GM12878 (cell line): ENCODE results near the gene LUM. TPM values are rescaled to one million over a fixed set of nuclear protein-coding genes. Genes with fewer than 3 reads are reported as not detected.

Experiments
- ATAC-seq: fragments of 200-7000 bp; cut with Tn5 transposase; 3 replicates; pipeline ENCODE4 v1.9.1; 2020; ENCODE audit warnings: mild to moderate bottlenecking, moderate library complexity
- BruUV-seq: library from RNA; stranded (reverse); fragments of 400-500 nt; replicated peaks from 2 replicates; lab custom pipeline; 2021; lab: Mats Ljungman, UMichigan
- CTCF ChIA-PET: fragments of 300-600 bp; sonication (Branson Sonifier 250); formaldehyde crosslinking; extraction: SDS; loops from one replicate; lab custom pipeline; 2021; ENCODE audit warnings: inconsistent platforms; lab: Yijun Ruan, JAX
- POLR2A ChIA-PET: fragments of 350-600 bp; formaldehyde crosslinking; extraction: SDS; loops from one replicate; lab custom pipeline; 2021; ENCODE audit warnings: inconsistent platforms; lab: Charles Lee
- RAD21 ChIA-PET: fragments of 300-600 bp; sonication (Branson Sonifier 250); formaldehyde crosslinking; loops from one replicate; lab custom pipeline; 2023; ENCODE audit warnings: antibody characterized with exemption; ENCODE audit not compliant: unreplicated experiment; lab: Charles Lee
- SMC1A ChIA-PET: fragments of 300-600 bp; sonication (Branson Sonifier 250); formaldehyde crosslinking; loops from one replicate; lab custom pipeline; 2023; ENCODE audit not compliant: unreplicated experiment, uncharacterized antibody; lab: Charles Lee
- DNase-seq: peaks from one replicate; pipeline ENCODE4 v3.0.0-alpha.2; 2011; ENCODE audit warnings: low read depth, low spot score
- FAIRE-seq: peaks from 3 replicates; lab custom pipeline; 2011; peaks lifted over from hg19 to GRCh38; lab: Jason Lieb, UNC
- H2AFZ ChIP-seq: 2 replicates; pipeline ENCODE4 v1.6.0; 2011; ENCODE audit warnings: low read depth, low read length, control low read depth; ENCODE audit not compliant: control insufficient read depth
- H3K27ac ChIP-seq: 2 replicates; pipeline ENCODE4 v1.5.1; 2011; ENCODE audit warnings: control low read depth; ENCODE audit not compliant: control insufficient read depth, insufficient read depth
- H3K27me3 ChIP-seq, 2 experiments: replicated peaks in 1 of 2; 2 replicates each; pipeline versions ENCODE4 v1.6.0 to v1.6.1; 2011; ENCODE audit warnings: low read length in 1 of 2; ENCODE audit not compliant: control insufficient read depth in 2 of 2, insufficient read depth in 2 of 2
- H3K36me3 ChIP-seq, 2 experiments: 2 replicates each; pipeline ENCODE4 v1.5.1; 2011; ENCODE audit warnings: low read length in 1 of 2; ENCODE audit not compliant: control insufficient read depth in 2 of 2, insufficient read depth in 2 of 2
- H3K4me1 ChIP-seq: 2 replicates; pipeline ENCODE4 v1.6.1; 2011; ENCODE audit warnings: mild to moderate bottlenecking, low read length, moderate library complexity, mixed read lengths; ENCODE audit not compliant: control insufficient read depth, insufficient read depth
- H3K4me2 ChIP-seq: 2 replicates; pipeline ENCODE4 v1.6.0; 2011; ENCODE audit warnings: control low read depth; ENCODE audit not compliant: control insufficient read depth, insufficient read depth
- H3K4me3 ChIP-seq: fragments of 200-600 bp; sonication (generic); 2 replicates; pipeline ENCODE4 v1.5.1; 2016
- H3K79me2 ChIP-seq: 2 replicates; pipeline ENCODE4 v1.6.0; 2011; ENCODE audit warnings: low read length; ENCODE audit not compliant: control insufficient read depth, insufficient read depth
- H3K9ac ChIP-seq: 2 replicates; pipeline ENCODE4 v1.8.0; 2011; ENCODE audit warnings: low read length, control low read depth, mixed read lengths; ENCODE audit not compliant: control insufficient read depth, insufficient read depth
- H3K9me3 ChIP-seq: replicated peaks from 3 replicates; pipeline ENCODE4 v1.5.1; 2011; ENCODE audit warnings: mild to moderate bottlenecking, low read length; ENCODE audit not compliant: control insufficient read depth, insufficient read depth
- H4K20me1 ChIP-seq: 2 replicates; pipeline ENCODE4 v1.6.0; 2011; ENCODE audit not compliant: control insufficient read depth, insufficient read depth
- BACH1 ChIP-seq: fragments of 450-650 bp; IDR thresholded peaks from 2 replicates; pipeline ENCODE4 v1.6.1; 2017; ENCODE audit warnings: mild to moderate bottlenecking, borderline replicate concordance
- CHD4 ChIP-seq: fragments of 200-600 bp; sonication (generic); IDR thresholded peaks from 2 replicates; pipeline ENCODE4 v1.6.1; 2016; ENCODE audit warnings: mild to moderate bottlenecking
- CUX1 ChIP-seq: IDR thresholded peaks from 2 replicates; pipeline ENCODE4 v1.6.1; 2012; ENCODE audit warnings: improper control_type of control experiment, low read depth, low read length; ENCODE audit not compliant: insufficient replicate concordance
- EGR1 ChIP-seq, 2 experiments: IDR thresholded peaks; 1 replicate in 1 of 2; 2 replicates in 1 of 2; pipeline ENCODE4 v1.6.1; 2011 to 2012; ENCODE audit warnings: low read depth in 2 of 2, low read length in 2 of 2, borderline replicate concordance in 1 of 2, mild to moderate bottlenecking in 1 of 2, moderate library complexity in 1 of 2
- ELK1 ChIP-seq: IDR thresholded peaks from 2 replicates; pipeline ENCODE4 v1.6.1; 2012; ENCODE audit warnings: low read depth, low read length, improper control_type of control experiment
- FOS ChIP-seq: IDR thresholded peaks from 3 replicates; pipeline ENCODE4 v1.6.1; 2011; ENCODE audit warnings: borderline replicate concordance; ENCODE audit not compliant: insufficient read length; ENCODE audit errors: extremely low read depth
- HDAC6 ChIP-seq: fragments of 200-600 bp; sonication (generic); IDR thresholded peaks from one replicate; pipeline ENCODE4 v1.8.0; 2017; ENCODE audit warnings: antibody characterized with exemption; ENCODE audit not compliant: unreplicated experiment
- HDGF ChIP-seq: fragments of 450-650 bp; IDR thresholded peaks from 2 replicates; pipeline ENCODE4 v1.6.1; 2016; ENCODE audit warnings: antibody characterized with exemption
- IKZF2 ChIP-seq, 2 experiments: fragments of 450-650 bp; IDR thresholded peaks; 2 replicates each; pipeline ENCODE4 v1.6.1; 2017; ENCODE audit warnings: mild to moderate bottlenecking in 2 of 2, moderate library complexity in 2 of 2
- MYB ChIP-seq: fragments of 150-350 bp; IDR thresholded peaks from 2 replicates; pipeline ENCODE4 v1.6.1; 2014; ENCODE audit warnings: mild to moderate bottlenecking, low read depth, low read length, borderline replicate concordance
- POLR2AphosphoS2 ChIP-seq: IDR thresholded peaks from 2 replicates; pipeline ENCODE4 v1.6.1; 2011; ENCODE audit warnings: low read depth, mild to moderate bottlenecking, low read length, improper control_type of control experiment, moderate library complexity
- SMAD5 ChIP-seq: IDR thresholded peaks from 2 replicates; pipeline ENCODE4 v1.6.1; 2016; ENCODE audit warnings: antibody characterized with exemption, low read depth
- SUPT20H ChIP-seq: IDR thresholded peaks from 2 replicates; pipeline ENCODE4 v1.6.1; 2011; ENCODE audit warnings: low read depth, mild to moderate bottlenecking, low read length, moderate library complexity, borderline replicate concordance; ENCODE audit not compliant: control insufficient read depth
- ZSCAN29 ChIP-seq: fragments of 450-650 bp; IDR thresholded peaks from 2 replicates; pipeline ENCODE4 v1.6.1; 2017; ENCODE audit warnings: mild to moderate bottlenecking, moderate library complexity
- WGBS: methylation state at CpG from one replicate; pipeline ENCODE4 v1.1.6; 2016; ENCODE audit warnings: low lambda C conversion rate; ENCODE audit not compliant: insufficient replicate concordance, insufficient coverage; ENCODE audit errors: missing lambda C conversion rate; 5-methylcytosine and 5-hydroxymethylcytosine counted together
- in situ Hi-C: fragments of 300-500 bp; cut with MboI; formaldehyde crosslinking; loops from 9 replicates; pipeline ENCODE4 v1.14.3; 2018; ENCODE audit warnings: mixed read lengths
- intact Hi-C: fragments of 100-400 bp; cut with micrococcal nuclease; formaldehyde crosslinking; loops from one replicate; pipeline ENCODE4 v1.14.2; 2022; ENCODE audit not compliant: unreplicated experiment
- polyA plus RNA-seq, 11 experiments: library from polyadenylated mRNA; depleted of rRNA in 4 of 11; unstranded in 6 of 11; stranded (reverse) in 5 of 11; fragments of >200 nt; fragmentation: Nextera tagmentation in 4 of 11; fragmentation: Illumina TruSeq in 1 of 11; extraction: Ambion mirVana in 4 of 11; extraction: Trizol in 1 of 11; gene quantifications; 1 replicate in 1 of 11; 2 replicates in 10 of 11; pipeline versions ENCODE4 v1.2.1 to v1.2.3, GENCODE V29; 2011 to 2016; ENCODE audit warnings: inconsistent platforms in 2 of 11, missing spikeins in 2 of 11, low read depth in 1 of 11
- total RNA-seq, 4 experiments: library from RNA; depleted of rRNA in 3 of 4; stranded (reverse); fragments of >200 nt in 3 of 4; fragmentation: Illumina TruSeq in 1 of 4; extraction: Trizol in 1 of 4; gene quantifications; 2 replicates each; pipeline versions ENCODE4 v1.2.1 to v1.2.3, GENCODE V29; 2013 to 2021
- TF ChIP-seq, protein P1 (sequence below): fragments of 450-650 bp; formaldehyde crosslinking; IDR thresholded peaks from 2 replicates; pipeline ENCODE4 v1.5.0; 2022; ENCODE audit warnings: mild to moderate bottlenecking, missing genetic modification characterization

LUM gene
- total and polyA plus RNA-seq, 10 of the 15 experiments (the other 5 are each of a cell fraction or from before 2014, with no cell fraction given) = 0.09 to 0.31 TPM; not detected in 8

DNA sequence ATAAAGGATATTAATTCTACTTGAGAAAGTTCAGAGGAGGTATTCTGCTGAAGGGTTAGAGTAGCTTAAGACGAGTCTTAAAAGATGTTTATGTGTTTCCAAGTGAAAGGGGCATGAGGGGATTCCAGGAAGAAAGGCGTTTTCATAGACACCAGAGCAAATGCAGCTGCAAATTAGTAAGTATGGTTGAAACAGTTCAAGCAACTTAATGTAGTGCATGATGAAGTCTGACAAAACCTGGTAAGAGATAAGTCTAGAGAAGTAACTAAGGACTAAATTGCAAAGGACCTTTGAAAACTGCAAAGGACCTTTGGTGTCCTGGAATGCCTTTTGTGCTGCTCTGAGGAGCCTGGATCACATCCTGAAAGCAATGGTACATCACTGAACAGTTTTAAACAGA is 11.5 kb downstream of the LUM start:
- H3K9me3 ChIP-seq = no peaks in the 10 kb centered on the region
- H3K79me2 ChIP-seq = no peaks in the 10 kb centered on the region
- H3K4me2 ChIP-seq = no peak overlapping the region
- intact Hi-C loops = no loop called here
- ChIA-PET CTCF (interaction anchor here (0.7 to 4.2 kb wide), 2 partner anchors 10 to 120 kb away, joined by 3 to 23 read pairs; partner anchors contain the start of gene LUM), RAD21 (interaction anchor here (0.9 kb wide), 1 partner anchor 9 kb away, joined by 3 read pairs; no protein-coding TSS in a partner anchor), SMC1A (interaction anchor here (1.3 kb wide), 1 partner anchor 9 kb away, joined by 5 read pairs; no protein-coding TSS in a partner anchor), POLR2A (no interaction called here)
- ATAC-seq (no peak), FAIRE-seq (no peak), DNase-seq (no peak)
- BruUV-seq = no TSS peak
- H3K27ac ChIP-seq = no peak overlapping the region
- H3K27me3 ChIP-seq = no peaks in the 10 kb centered on the region
- H3K36me3 ChIP-seq = no peaks in the 10 kb centered on the region
- H3K4me1 ChIP-seq = no peaks in the 10 kb centered on the region
- H4K20me1 ChIP-seq = no peaks in the 10 kb centered on the region
- WGBS = 0% methylated on average over 2 of the region's 2 CpGs
- in situ Hi-C loops = no loop called here
- H2AFZ ChIP-seq = no peak overlapping the region
- no peak for TF ChIP-seq IKZF2 (IDR thresholded peaks at IDR 0.05)
- no peak for TF ChIP-seq SMAD5
- no peak for TF ChIP-seq BACH1
- TF ChIP-seq, protein P1, sequence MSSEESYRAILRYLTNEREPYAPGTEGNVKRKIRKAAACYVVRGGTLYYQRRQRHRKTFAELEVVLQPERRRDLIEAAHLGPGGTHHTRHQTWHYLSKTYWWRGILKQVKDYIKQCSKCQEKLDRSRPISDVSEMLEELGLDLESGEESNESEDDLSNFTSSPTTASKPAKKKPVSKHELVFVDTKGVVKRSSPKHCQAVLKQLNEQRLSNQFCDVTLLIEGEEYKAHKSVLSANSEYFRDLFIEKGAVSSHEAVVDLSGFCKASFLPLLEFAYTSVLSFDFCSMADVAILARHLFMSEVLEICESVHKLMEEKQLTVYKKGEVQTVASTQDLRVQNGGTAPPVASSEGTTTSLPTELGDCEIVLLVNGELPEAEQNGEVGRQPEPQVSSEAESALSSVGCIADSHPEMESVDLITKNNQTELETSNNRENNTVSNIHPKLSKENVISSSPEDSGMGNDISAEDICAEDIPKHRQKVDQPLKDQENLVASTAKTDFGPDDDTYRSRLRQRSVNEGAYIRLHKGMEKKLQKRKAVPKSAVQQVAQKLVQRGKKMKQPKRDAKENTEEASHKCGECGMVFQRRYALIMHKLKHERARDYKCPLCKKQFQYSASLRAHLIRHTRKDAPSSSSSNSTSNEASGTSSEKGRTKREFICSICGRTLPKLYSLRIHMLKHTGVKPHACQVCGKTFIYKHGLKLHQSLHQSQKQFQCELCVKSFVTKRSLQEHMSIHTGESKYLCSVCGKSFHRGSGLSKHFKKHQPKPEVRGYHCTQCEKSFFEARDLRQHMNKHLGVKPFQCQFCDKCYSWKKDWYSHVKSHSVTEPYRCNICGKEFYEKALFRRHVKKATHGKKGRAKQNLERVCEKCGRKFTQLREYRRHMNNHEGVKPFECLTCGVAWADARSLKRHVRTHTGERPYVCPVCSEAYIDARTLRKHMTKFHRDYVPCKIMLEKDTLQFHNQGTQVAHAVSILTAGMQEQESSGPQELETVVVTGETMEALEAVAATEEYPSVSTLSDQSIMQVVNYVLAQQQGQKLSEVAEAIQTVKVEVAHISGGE (CRISPR knock-in tag) = no peak
- no peak for TF ChIP-seq SUPT20H
- TF ChIP-seq CUX1 = no peak
- TF ChIP-seq ELK1 = no peak
- no peak for TF ChIP-seq FOS
- no peak for TF ChIP-seq HDGF
- no peak for TF ChIP-seq MYB
- TF ChIP-seq CHD4 = no peak
- TF ChIP-seq POLR2AphosphoS2 = no peak
- TF ChIP-seq HDAC6 = no peak
- TF ChIP-seq EGR1 (IDR thresholded peaks at IDR 0.05; ENCODE audit: borderline replicate concordance in 1 of 2, low read depth in 2 of 2, low read length in 2 of 2) = no peak
- TF ChIP-seq ZSCAN29 = no peak
- no peak overlapping the region for H3K4me3 ChIP-seq
- H3K9ac ChIP-seq = no peak overlapping the region
